ENCODE measurements around the gene RBM4.

- TF ChIP-seq POLR2A (IDR thresholded peaks at IDR 0.05), result no peak
- no peak for TF ChIP-seq CTCF (IDR thresholded peaks at IDR 0.05)
These were observed 14.6 kb downstream of the RBM4 start for GRCh38 chr11:66653123-66653522.
